ENCODE results near the gene HOXA6.

HOXA6 gene

DNA sequence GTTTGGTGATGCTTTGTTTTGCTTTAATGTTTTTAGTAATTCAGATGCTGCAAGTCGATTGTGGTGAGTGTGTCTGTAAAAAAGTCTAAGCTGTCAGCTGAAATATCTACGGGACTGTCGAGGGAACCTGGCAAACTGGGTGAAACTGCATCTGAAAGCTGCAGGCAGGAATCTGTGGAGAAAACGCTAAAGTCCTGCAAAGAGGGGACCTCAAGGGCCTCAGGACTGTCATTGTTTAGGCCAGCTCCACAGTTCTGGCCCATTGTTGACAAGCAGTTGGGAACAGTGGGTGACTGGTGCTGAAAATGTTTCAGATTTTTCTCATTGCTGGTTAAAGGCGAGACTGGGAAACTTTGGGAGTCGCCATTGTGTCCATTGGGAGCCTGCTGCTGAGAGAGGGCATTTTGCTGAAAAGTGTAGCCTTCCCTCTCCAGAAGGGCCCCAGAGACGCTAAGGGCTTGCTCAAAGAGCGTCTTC is 46.8 kb downstream of the HOXA6 start:
- in situ Hi-C loops (cut with MboI; ENCODE audit: low sequenced_read_pairs) = no loop called here

DNA sequence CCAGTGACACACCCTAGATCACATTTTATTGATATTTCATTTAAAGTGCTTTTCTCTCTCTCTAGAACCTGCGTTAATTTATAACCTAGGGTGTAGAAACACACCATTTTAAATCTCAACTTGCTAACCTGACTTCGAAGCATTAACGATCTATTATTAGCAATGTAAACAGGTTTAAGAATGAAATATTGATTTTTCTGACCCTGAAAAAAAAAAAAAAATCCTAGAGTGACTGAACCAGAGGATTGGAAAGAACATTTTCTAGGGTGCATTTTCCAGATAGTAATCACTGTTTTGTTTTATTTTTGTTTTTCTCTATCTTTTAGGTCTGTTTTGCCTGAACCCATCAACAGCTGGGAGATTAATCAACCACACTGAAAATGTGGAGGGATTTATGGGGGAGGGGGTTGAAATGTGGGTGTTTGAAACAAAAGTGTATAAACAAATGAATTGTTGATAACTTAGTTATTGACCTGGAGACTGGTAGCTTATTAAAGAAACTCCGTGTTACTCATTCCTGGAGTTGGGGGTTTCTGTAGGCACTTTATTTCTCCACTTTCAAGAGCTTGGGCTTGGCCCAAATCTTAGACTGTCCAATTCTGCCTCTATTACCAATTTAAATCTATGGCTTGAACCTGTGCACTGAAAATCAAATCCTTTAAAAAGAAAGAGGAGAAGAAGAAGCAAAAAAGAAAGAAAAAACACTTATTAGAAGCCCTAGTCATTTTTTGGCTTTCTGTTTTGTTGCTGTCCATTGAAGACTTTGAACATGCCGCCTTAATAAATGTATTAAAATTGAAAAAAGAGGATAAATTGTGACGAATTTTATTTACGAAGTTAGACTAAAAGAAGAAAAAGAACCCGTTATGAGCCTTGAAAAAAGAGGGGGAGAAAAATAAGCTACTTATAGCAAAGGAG is 47.9 kb downstream of the HOXA6 start:
- in situ Hi-C loops (cut with MboI; ENCODE audit: low sequenced_read_pairs) = no loop called here

DNA sequence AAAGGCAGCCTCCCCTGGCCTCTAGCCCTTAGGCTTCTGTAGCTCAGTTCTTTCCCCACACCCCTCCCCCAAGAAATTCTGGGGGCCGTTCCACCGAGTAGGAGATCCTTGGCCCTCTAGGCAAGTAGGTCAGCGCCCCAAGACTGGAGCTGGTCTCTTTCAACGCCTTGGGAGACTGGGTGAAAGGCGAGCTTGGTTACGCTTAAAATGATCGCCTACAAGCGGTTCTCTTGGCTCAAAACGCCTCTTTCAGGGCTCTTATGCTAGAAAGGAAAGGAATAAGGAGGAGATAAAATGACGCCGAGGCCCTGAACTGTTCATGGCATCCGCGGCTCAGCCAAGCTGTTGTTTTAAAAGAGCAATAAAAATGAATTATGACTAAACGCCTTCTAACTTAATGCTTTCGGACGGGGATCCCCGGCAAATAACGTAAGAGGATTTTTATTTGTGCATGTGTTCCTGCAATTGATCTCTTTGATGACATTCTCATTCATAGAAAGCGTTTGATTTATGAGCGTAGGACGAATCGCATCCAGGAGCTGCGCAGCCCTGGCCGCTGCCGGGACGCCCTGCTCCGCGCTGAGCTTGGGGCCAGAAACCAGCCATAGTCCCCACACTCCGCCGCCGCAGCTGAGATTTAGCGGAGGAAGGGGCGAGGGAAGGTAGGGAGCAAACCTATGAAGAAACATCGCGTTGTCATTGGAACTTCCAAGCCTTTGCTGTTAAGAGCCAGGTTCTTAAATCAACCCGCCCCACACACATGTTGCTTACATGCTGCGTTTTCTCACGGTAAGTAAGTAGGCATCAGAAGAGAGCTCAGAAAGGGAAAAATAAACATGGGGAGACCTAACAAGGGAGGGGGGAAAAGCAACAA is 48.8 kb downstream of the HOXA6 start:
- in situ Hi-C loops (cut with MboI; ENCODE audit: low sequenced_read_pairs) = no loop called here

DNA sequence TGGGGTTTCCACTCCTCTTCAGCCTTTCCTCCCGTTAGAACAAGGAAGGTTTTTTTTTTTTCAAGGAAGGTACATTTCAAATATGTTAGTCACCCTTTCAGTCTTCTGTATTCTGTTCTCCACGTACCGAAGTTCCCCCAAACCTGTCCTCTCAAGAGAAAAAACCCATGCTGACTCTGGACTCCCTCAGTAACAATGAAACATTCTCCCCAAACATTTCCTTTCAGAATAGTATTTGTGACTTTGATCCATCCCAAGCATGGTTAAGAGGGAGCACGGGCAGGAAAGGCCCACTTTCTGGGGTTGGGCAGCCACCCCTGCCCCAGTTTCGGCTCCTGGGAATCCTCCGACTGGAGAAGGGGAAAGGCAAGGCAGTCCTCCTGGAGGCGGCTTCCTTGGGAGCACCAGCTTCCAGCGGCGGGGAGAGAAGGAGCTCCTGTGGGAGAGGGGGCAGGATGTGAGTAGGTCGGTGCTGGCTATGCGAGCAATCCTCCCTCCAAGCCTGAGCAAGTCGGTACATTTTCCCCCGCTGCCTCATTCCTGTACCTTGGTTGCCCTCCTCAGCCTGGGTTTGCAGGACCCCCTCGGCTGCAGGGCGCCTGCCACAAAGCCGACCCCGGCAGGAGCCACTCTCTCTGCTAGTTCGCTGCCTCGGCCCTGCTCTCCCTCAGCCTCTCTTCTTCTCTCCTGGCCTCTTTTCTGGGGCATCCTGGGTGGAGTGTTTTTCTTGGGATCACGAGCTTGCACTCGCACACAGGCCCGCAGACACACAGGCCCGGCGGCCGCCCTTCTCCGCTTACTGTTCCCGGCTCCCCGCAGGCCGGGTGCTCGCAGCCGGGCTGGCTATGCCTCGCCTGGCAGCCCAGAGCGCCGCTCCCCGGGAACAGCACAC is 49.6 kb downstream of the HOXA6 start:
- in situ Hi-C loops (cut with MboI; ENCODE audit: low sequenced_read_pairs) = no loop called here

DNA sequence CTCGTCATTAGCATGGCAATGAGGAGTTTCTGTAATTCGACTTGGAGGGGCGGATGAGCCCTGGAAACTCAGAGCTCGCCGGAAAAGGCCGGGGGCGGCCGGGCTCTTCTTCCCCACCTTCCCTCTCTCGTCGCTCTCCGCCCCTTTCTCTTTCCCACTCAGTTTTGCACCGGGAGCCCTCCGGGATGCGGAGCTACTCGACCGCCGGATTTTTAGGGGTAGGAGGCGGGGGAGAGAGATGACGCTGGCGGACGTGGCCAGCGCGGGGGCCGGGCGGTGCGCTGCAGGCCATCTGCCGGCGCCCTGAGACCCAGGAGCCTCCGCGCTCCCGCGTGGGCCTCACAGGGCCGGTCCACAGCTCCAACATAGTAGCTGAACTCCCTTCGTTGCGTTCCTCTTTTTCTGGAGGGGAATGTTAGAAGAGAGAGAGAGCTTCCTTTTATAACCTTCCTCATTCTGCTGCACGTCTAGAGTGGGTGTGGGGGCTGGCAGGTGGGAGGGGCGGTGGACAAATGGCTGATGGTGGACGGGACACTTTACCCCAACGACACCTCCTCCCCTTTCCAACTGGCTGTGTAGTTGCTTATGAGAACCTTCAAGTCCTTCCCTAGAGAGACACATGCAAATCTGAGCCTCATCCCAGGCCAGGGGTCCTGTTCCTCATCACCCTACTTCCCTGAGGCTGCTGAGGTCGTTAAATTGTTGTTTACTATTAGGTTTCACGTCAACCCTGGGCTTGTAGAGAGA is 50.6 kb downstream of the HOXA6 start:
- in situ Hi-C loops (cut with MboI; ENCODE audit: low sequenced_read_pairs) = no loop called here

DNA sequence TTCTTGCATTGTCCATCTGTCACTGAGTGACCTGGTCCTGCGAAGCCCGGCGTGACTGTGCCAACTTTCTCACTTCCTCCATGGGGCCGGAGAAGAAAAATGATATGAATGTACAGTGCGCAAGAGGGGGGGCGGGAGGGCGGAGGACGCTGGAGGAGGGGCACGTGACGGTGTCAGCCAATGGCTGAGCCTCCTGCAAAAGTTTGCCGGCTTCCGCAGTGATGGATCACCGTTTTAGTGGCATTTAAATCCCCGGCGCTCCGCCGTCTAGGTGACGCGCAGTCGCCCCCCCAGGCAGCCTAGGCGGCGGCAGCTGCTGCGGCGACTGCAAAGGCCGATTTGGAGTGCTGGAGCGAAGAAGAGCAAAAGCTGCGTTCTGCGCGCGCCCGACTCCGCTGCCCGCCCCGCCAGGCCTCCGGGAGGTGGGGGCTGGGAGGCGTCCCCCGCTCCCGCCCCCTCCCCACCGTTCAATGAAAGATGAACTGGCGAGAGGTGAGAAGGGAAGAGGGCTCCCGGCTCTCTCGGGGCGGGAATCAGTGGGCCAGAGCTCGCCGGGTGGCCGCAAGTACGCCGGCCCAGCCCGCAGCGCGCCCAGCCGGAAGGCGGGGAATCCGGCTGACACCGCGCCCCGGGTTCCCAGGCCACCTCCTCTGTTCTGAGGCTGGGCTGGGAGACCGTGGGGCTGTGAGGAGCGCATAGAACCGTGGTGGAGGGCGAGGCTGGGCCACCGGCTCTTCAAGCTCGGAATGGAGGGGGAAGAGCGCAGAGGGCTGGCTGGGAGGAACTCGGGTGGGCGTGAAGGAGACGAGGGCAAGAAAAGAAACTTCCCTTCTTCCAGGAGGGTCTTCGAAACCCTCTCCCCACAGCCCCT is 51.4 kb downstream of the HOXA6 start, which contains the start of gene HOXA1:
TSS of gene HOXA1 (minus strand) at position 104 of the 871 bp plus-strand sequence. CDS start at position 16, 88 bp downstream.
- in situ Hi-C loops (cut with MboI; ENCODE audit: low sequenced_read_pairs) = no loop called here

Measured in hTERT RPE-1 (cell line).